ENCODE data around the gene TATDN2.

The TATDN2 gene

DNA sequence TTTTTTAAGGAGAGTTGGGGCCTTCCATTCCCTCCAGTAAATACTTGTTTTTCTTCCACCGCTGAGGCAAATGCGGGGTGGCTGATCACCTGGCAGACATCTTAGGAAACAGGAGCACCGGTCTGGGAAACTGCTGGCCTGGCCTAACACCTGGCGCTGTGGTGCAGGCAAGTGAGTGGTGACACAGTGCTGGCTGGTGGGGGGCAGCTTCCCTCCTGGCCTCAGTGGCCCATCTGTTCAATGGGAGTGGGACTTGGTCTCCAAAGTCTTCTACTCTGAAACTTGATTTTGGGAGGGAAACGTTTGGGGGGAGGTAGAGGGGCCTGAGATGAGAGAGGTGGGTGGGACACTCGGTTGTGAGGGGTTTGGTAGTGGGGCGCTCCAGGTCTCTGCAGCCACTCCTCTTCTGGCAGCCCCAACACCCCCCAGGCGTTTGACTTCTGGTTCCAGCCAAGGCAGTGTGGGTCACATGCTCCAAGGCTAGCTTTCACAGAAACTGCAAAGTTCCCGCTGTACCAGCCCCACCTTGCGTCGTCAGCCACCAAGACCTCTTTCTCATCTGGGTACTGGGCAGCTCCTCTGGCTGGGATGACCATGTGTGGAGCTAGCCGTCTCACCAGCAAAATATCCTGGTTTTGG, 39.8 kb downstream of the TATDN2 start:
- H3K27ac ChIP-seq (ENCODE audit: low read length), result no peak overlapping the region
- no peaks in the 10 kb centered on the region for H3K4me1 ChIP-seq (ENCODE audit: insufficient read depth, low read length)
- ATAC-seq (ENCODE audit: insufficient read depth, low read depth) (no peak), DNase-seq (no peak)
- 0 out of 2 replicates have a peak, but pooled peaks cover 5% of the 10 kb centered on the region for H4K20me1 ChIP-seq (ENCODE audit: insufficient read depth, low read length)
- H3K9me3 ChIP-seq (ENCODE audit: insufficient read depth, low read length, severe bottlenecking), result no peaks in the 10 kb centered on the region
- no peak overlapping the region for H2AFZ ChIP-seq (ENCODE audit: low read depth, low read length)
- H3K27me3 ChIP-seq (ENCODE audit: insufficient read depth, low read length, poor library complexity), result no peaks in the 10 kb centered on the region
- H3K4me2 ChIP-seq (ENCODE audit: insufficient read depth, low read length), result no peak overlapping the region
- peaks cover 48% of the 10 kb centered on the region; the same call in 1 of the 2 replicates for H3K36me3 ChIP-seq (ENCODE audit: insufficient read depth, low read length)
- TF ChIP-seq, protein P1, sequence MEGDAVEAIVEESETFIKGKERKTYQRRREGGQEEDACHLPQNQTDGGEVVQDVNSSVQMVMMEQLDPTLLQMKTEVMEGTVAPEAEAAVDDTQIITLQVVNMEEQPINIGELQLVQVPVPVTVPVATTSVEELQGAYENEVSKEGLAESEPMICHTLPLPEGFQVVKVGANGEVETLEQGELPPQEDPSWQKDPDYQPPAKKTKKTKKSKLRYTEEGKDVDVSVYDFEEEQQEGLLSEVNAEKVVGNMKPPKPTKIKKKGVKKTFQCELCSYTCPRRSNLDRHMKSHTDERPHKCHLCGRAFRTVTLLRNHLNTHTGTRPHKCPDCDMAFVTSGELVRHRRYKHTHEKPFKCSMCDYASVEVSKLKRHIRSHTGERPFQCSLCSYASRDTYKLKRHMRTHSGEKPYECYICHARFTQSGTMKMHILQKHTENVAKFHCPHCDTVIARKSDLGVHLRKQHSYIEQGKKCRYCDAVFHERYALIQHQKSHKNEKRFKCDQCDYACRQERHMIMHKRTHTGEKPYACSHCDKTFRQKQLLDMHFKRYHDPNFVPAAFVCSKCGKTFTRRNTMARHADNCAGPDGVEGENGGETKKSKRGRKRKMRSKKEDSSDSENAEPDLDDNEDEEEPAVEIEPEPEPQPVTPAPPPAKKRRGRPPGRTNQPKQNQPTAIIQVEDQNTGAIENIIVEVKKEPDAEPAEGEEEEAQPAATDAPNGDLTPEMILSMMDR (IDR thresholded peaks at IDR 0.05; ENCODE audit: borderline replicate concordance, extremely low read depth, low read length, poor library complexity, severe bottlenecking), result no peak
- no peak for TF ChIP-seq EZH2 (IDR thresholded peaks at IDR 0.05; ENCODE audit: borderline replicate concordance, low read depth, low read length, severe bottlenecking)
- H3K9ac ChIP-seq (ENCODE audit: low read depth, low read length), result no peak overlapping the region
- H3K79me2 ChIP-seq (ENCODE audit: insufficient read depth, low read length), result no peaks in the 10 kb centered on the region
- H3K4me3 ChIP-seq (ENCODE audit: low read depth in 1 of 2, low read length in 2 of 2), result no peak overlapping the region

DNA sequence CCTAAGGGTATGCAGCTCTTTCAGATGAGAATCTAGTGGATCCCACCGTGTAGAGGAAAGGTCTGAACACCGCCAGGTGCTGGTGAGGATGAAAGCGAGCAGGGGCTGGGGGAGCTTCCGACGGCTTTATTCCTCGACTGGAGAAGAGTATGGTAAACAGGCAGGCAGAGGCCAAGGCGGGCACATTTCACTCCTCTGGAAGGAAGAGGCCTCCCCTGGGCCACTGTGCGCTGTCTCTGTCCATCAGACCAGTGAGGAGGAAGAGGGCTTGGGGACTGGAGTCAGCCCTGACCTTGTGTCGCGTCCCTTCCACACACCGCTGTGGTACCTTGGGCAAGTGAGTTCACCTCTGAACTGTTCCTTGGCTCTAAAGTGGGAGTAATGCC, 40.3 kb downstream of the TATDN2 start:
- no peak for ATAC-seq (ENCODE audit: insufficient read depth, low read depth)
- no peaks in the 10 kb centered on the region for H3K4me1 ChIP-seq (ENCODE audit: insufficient read depth, low read length)
- peaks cover 43% of the 10 kb centered on the region; the same call in 1 of the 2 replicates for H3K36me3 ChIP-seq (ENCODE audit: insufficient read depth, low read length)
- H3K27ac ChIP-seq (ENCODE audit: low read length), result no peak overlapping the region
- no peaks in the 10 kb centered on the region for H3K9me3 ChIP-seq (ENCODE audit: insufficient read depth, low read length, severe bottlenecking)
- H3K4me2 ChIP-seq (ENCODE audit: insufficient read depth, low read length), result no peak overlapping the region
- TF ChIP-seq, protein P1 (IDR thresholded peaks at IDR 0.05; ENCODE audit: borderline replicate concordance, extremely low read depth, low read length, poor library complexity, severe bottlenecking), result no peak
- TF ChIP-seq EZH2 (IDR thresholded peaks at IDR 0.05; ENCODE audit: borderline replicate concordance, low read depth, low read length, severe bottlenecking), result no peak
- H2AFZ ChIP-seq (ENCODE audit: low read depth, low read length), result no peak overlapping the region
- no peaks in the 10 kb centered on the region for H3K79me2 ChIP-seq (ENCODE audit: insufficient read depth, low read length)
- H3K4me3 ChIP-seq (ENCODE audit: low read depth in 1 of 2, low read length in 2 of 2), result no peak overlapping the region
- H4K20me1 ChIP-seq (ENCODE audit: insufficient read depth, low read length), result 0 out of 2 replicates have a peak, but pooled peaks cover 5% of the 10 kb centered on the region
- no peak for DNase-seq
- no peaks in the 10 kb centered on the region for H3K27me3 ChIP-seq (ENCODE audit: insufficient read depth, low read length, poor library complexity)
- no peak overlapping the region for H3K9ac ChIP-seq (ENCODE audit: low read depth, low read length)

GRCh38 chr3:10289077-10289476, 40.8 kb downstream of the TATDN2 start:
- Histone ChIP-seq H3K4me3 (ENCODE audit: low read depth in 1 of 2, low read length in 2 of 2) (no peak overlapping the region), H3K79me2 (ENCODE audit: insufficient read depth, low read length) (no peaks in the 10 kb centered on the region), H4K20me1 (ENCODE audit: insufficient read depth, low read length) (0 out of 2 replicates have a peak, but pooled peaks cover 5% of the 10 kb centered on the region), H3K27me3 (ENCODE audit: insufficient read depth, low read length, poor library complexity) (no peaks in the 10 kb centered on the region), H3K27ac (ENCODE audit: low read length) (no peak overlapping the region), H3K36me3 (ENCODE audit: insufficient read depth, low read length) (peaks cover 39% of the 10 kb centered on the region; the same call in 1 of the 2 replicates), H3K9me3 (ENCODE audit: insufficient read depth, low read length, severe bottlenecking) (no peaks in the 10 kb centered on the region), H3K4me1 (ENCODE audit: insufficient read depth, low read length) (no peaks in the 10 kb centered on the region), H2AFZ (ENCODE audit: low read depth, low read length) (no peak overlapping the region), H3K9ac (ENCODE audit: low read depth, low read length) (no peak overlapping the region), H3K4me2 (ENCODE audit: insufficient read depth, low read length) (no peak overlapping the region)
- no peak for TF ChIP-seq EZH2 (IDR thresholded peaks at IDR 0.05; ENCODE audit: borderline replicate concordance, low read depth, low read length, severe bottlenecking)
- TF ChIP-seq, protein P1 (IDR thresholded peaks at IDR 0.05; ENCODE audit: borderline replicate concordance, extremely low read depth, low read length, poor library complexity, severe bottlenecking), result no peak
- ATAC-seq (ENCODE audit: insufficient read depth, low read depth) (no peak), DNase-seq (no peak)
